Skeletal muscle satellite cell (primary cell): ENCODE results near the gene RET.

ENCODE experiments used
- H3K27me3 ChIP-seq: 2 replicates; pipeline ENCODE4 v1.7.0; 2013; ENCODE audit warnings: low read length; ENCODE audit not compliant: control insufficient read depth, insufficient read depth
- H3K36me3 ChIP-seq: 2 replicates; pipeline ENCODE4 v1.7.0; 2013; ENCODE audit warnings: mild to moderate bottlenecking, control low read depth, low read length; ENCODE audit not compliant: insufficient read depth
- H3K4me1 ChIP-seq: 2 replicates; pipeline ENCODE4 v1.7.0; 2013; ENCODE audit warnings: low read length; ENCODE audit not compliant: control insufficient read depth, insufficient read depth
- H3K4me2 ChIP-seq: 2 replicates; pipeline ENCODE4 v1.7.0; 2013; ENCODE audit warnings: mild to moderate bottlenecking, low read length
- H3K4me3 ChIP-seq: 2 replicates; pipeline ENCODE4 v1.7.0; 2013; ENCODE audit warnings: low read length
- H3K9ac ChIP-seq: 2 replicates; pipeline ENCODE4 v1.7.0; 2013; ENCODE audit warnings: mild to moderate bottlenecking, low read depth, low read length, moderate library complexity
- H3K9me3 ChIP-seq: replicated peaks from 2 replicates; pipeline ENCODE4 v1.7.0; 2013; ENCODE audit warnings: mild to moderate bottlenecking, control low read depth, low read length

The RET gene

DNA sequence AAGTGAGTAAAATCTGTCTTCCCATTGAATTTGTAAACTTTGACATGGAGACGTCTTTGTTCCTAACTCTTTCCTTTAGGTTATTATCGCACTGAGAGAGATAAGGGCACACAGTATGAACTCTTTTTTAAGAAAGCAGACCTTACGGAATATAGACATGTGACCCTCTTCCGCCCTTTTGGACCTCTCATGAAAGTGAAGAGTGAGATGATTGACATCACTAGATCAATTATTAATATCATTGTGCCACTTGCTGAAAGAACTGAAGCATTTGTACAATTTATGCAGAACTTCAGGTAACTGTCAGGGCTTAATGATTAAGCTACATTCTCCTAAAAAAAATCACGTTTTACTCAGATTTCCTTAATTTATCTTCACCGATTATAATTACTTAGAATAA is 81.8 kb downstream of the RET start:
- no peaks in the 10 kb centered on the region for H3K9me3 ChIP-seq
- no peak overlapping the region for H3K4me3 ChIP-seq
- peaks cover 37% of the 10 kb centered on the region for H3K36me3 ChIP-seq
- peaks cover 63% of the 10 kb centered on the region for H3K4me1 ChIP-seq
- H3K27me3 ChIP-seq = no peaks in the 10 kb centered on the region
- no peak overlapping the region for H3K4me2 ChIP-seq
- no peak overlapping the region for H3K9ac ChIP-seq

DNA sequence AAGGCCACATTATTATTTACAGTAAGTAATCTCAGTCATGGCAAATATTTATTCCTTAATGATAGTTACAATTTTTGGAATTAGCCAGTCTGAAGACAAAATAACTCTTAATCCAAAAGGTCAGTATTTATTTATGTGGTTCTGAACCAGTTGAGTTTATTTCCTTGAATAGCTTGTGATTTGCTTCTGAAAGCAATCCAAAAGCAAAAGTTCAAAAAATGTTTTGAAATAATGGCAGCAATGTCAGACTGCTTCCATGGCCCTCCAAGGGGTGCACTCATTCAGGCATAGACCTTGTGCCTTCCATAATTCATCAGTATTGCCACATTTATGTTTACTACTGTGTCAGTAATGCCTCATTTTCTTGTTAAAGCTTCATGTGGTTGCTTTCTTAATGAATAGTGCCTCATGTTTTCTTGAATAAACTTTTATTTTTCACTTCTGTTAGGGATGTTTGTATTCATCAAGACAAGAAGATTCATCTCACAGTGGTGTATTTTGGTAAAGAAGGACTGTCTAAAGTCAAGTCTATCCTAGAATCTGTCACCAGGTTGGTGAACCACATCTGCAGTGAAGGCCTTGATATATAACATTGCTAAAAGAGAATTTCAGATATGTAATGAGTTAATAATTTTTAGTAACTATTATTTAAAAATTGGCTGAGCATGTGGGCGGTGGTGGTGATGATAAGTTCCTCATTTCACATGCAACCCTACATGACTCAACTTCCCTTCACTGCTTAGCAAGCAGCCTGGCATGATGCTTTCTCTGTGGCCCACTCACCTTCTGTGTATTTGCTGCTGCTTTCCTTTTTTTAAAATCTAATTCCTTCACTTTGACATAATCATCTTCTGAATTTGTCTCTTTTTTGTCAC is 83.4 kb downstream of the RET start:
- Histone ChIP-seq H3K9me3 (no peaks in the 10 kb centered on the region), H3K27me3 (no peaks in the 10 kb centered on the region), H3K4me1 (peaks cover 57% of the 10 kb centered on the region), H3K36me3 (peaks cover 39% of the 10 kb centered on the region), H3K4me2 (peak overlapping the region; percentile 50), H3K4me3 (peak overlapping the region; percentile 16), H3K9ac (peak overlapping the region; percentile 54)

- peak overlapping the region; percentile 50 for H3K4me2 ChIP-seq
- no peaks in the 10 kb centered on the region for H3K27me3 ChIP-seq
- H3K9ac ChIP-seq = peak overlapping the region; percentile 32
- no peaks in the 10 kb centered on the region for H3K9me3 ChIP-seq
- no peak overlapping the region for H3K4me3 ChIP-seq
- H3K36me3 ChIP-seq = peaks cover 37% of the 10 kb centered on the region
- peaks cover 56% of the 10 kb centered on the region for H3K4me1 ChIP-seq
Observed at GRCh38 chr10:43160921-43161255, 84.0 kb downstream of the RET start.

GRCh38 chr10:43162604-43163003 is 85.7 kb downstream of the RET start:
- Histone ChIP-seq H3K9ac (no peak overlapping the region), H3K4me3 (no peak overlapping the region), H3K4me2 (no peak overlapping the region), H3K36me3 (peaks cover 41% of the 10 kb centered on the region), H3K4me1 (peaks cover 57% of the 10 kb centered on the region), H3K27me3 (no peaks in the 10 kb centered on the region), H3K9me3 (no peaks in the 10 kb centered on the region)

GRCh38 chr10:43166207-43166879 is 89.5 kb downstream of the RET start:
- Histone ChIP-seq H3K4me3 (no peak overlapping the region), H3K4me1 (peaks cover 34% of the 10 kb centered on the region), H3K36me3 (peaks cover 61% of the 10 kb centered on the region), H3K27me3 (no peaks in the 10 kb centered on the region), H3K9me3 (no peaks in the 10 kb centered on the region), H3K4me2 (no peak overlapping the region), H3K9ac (no peak overlapping the region)

- Histone ChIP-seq H3K4me3 (no peak overlapping the region), H3K4me2 (no peak overlapping the region), H3K36me3 (peaks cover 59% of the 10 kb centered on the region), H3K9ac (no peak overlapping the region), H3K27me3 (no peaks in the 10 kb centered on the region), H3K4me1 (peaks cover 32% of the 10 kb centered on the region), H3K9me3 (no peaks in the 10 kb centered on the region)
Observed at GRCh38 chr10:43166880-43167497, 90.1 kb downstream of the RET start.

DNA sequence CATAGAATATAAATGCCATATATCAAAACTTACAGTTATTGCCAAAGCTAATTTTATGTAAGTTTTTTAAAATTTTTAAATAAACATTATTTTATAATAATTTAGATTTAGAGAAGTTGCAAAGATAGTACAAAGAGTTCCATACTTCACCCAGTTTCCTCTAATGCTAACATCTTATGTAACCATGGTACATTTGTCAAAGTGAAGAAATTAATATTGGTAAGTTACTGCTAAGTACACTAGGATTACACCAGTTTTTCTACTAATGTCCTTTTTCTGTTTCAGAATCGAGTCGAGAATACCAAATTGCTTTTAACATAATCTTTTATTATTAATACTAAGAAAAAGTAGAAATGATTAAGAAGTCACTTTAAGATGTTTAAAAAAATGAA is 90.6 kb downstream of the RET start:
- no peaks in the 10 kb centered on the region for H3K9me3 ChIP-seq

DNA sequence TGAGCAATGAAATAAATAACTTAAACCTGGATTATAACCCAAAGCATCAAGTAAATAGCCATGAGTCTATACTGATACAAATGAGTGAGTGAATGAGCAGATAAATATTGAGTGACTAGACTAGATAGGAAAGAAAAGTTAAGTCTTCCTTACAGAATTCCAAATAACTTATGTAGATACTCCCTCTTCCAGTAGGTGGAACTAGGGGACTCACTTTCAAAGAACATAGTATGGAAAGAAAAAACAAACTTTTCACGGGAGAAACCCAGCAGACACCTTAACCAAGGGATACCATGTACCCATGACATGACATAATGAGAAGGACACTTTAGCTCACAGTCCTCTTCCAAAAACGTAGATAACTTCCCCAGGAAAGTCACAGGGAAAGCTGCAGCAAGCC is 93.6 kb downstream of the RET start:
- H3K4me3 ChIP-seq = no peak overlapping the region
- H3K9ac ChIP-seq = no peak overlapping the region
- no peaks in the 10 kb centered on the region for H3K27me3 ChIP-seq
- peaks cover 20% of the 10 kb centered on the region for H3K4me1 ChIP-seq
- no peak overlapping the region for H3K4me2 ChIP-seq
- no peaks in the 10 kb centered on the region for H3K9me3 ChIP-seq
- peaks cover 61% of the 10 kb centered on the region for H3K36me3 ChIP-seq

More for the DNA sequence above, 90.6 kb downstream of the RET start:
- Histone ChIP-seq H3K36me3 (peaks cover 58% of the 10 kb centered on the region), H3K9ac (no peak overlapping the region), H3K4me1 (peaks cover 27% of the 10 kb centered on the region), H3K4me3 (no peak overlapping the region), H3K4me2 (no peak overlapping the region), H3K27me3 (no peaks in the 10 kb centered on the region)

DNA sequence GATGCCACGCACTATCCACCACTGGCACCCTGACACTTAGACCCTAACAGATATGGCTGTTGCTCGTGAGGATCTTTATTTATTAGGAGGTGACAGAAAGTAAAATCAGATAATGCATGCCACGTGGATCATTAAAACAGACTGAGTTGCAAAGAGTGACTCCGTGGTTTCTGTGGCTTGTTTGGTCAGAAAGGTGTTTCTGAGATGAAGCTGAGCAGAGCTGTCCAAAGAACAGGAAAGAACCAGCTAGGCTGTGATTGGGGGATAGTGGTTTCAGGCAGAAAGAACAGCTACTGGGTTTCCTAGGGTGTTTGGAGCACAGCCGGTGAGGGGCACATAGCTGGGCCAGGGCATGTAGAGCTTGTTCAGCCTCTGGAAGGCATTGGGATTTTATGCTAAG is 95.8 kb downstream of the RET start:
- Histone ChIP-seq H3K27me3 (no peaks in the 10 kb centered on the region), H3K9me3 (no peaks in the 10 kb centered on the region), H3K36me3 (peaks cover 74% of the 10 kb centered on the region), H3K9ac (no peak overlapping the region), H3K4me2 (no peak overlapping the region), H3K4me1 (peaks cover 5% of the 10 kb centered on the region), H3K4me3 (no peak overlapping the region)

DNA sequence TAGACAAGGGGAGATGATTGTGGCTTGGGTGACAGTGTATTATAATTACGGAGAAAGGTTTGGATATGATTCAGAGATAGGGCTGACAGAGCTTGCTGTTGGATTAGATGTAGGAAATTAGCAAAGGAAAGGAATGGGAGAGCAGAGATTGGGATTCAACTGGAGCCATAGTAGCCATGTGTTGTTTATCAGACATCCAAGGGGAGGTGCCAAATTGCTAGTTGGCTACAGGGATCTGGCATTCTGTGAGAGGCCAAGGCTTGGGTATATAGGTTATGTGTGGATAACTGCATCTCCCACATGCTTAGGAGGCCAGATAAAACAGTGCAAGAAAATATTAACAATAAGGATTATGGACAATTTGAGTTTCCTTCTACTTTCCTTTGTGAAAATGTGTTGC is 96.3 kb downstream of the RET start:
- H3K27me3 ChIP-seq = no peaks in the 10 kb centered on the region
- H3K4me1 ChIP-seq = peaks cover 5% of the 10 kb centered on the region
- H3K36me3 ChIP-seq = peaks cover 78% of the 10 kb centered on the region
- H3K9me3 ChIP-seq = no peaks in the 10 kb centered on the region
- no peak overlapping the region for H3K4me2 ChIP-seq
- no peak overlapping the region for H3K4me3 ChIP-seq
- H3K9ac ChIP-seq = no peak overlapping the region

DNA sequence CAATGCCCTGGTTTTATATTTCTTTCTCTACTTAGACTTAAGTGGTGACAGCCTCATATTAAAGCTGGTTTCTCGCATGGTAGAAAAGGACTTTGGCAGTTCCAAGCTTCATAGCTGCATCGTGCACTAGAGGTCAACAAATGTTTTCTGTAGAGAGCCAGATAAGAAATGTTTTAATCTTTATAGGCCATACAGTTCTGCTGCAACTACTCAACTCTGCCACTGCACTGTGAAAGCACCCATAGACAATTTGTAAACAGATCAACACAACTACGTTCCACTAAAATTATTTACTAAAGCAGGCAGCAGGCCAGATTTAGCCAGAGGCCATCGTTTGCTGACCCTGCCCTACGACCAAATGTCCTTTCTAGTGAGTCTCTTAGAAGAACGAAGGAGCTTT is 98.1 kb downstream of the RET start:
- H3K9me3 ChIP-seq = no peaks in the 10 kb centered on the region
- H3K4me1 ChIP-seq = peaks cover 5% of the 10 kb centered on the region
- no peak overlapping the region for H3K9ac ChIP-seq
- peaks cover 78% of the 10 kb centered on the region for H3K36me3 ChIP-seq
- no peak overlapping the region for H3K4me3 ChIP-seq
- H3K4me2 ChIP-seq = no peak overlapping the region
- no peaks in the 10 kb centered on the region for H3K27me3 ChIP-seq
